CD8-positive, alpha-beta memory T cell (primary cell): ENCODE results near the gene ITGA1. TPM values are rescaled to one million over a fixed set of nuclear protein-coding genes. Genes with fewer than 3 reads are reported as not detected.
"Not testable (repeated sequence)": the region's sequence is repeated elsewhere in the genome, so short reads cannot be mapped to it uniquely, and the experiment has no call there.

Experiments used
- CTCF ChIA-PET: fragments of 350-600 bp; sonication (Branson Sonifier 250); formaldehyde crosslinking; loops from one replicate; lab custom pipeline; 2021; ENCODE audit warnings: antibody characterized with exemption; lab: Charles Lee
- POLR2A ChIA-PET: fragments of 350-600 bp; sonication (Branson Sonifier 250); formaldehyde crosslinking; loops from one replicate; lab custom pipeline; 2021; ENCODE audit warnings: antibody characterized with exemption; lab: Charles Lee
- DNase-seq, 5 donors: peaks; one replicate each; pipeline versions ENCODE4 v3.0.0 to v3.0.0-alpha.2; 2020 to 2022; ENCODE audit warnings: mixed read lengths in 1 of 5
- H3K27ac ChIP-seq: one replicate; pipeline ENCODE4 v1.7.0; 2013; ENCODE audit warnings: low read depth, mild to moderate bottlenecking, low read length, moderate library complexity
- H3K27me3 ChIP-seq: 2 replicates; pipeline ENCODE4 v1.7.0; 2013; ENCODE audit warnings: low read length, mild to moderate bottlenecking; ENCODE audit not compliant: insufficient read depth, poor library complexity, severe bottlenecking
- H3K36me3 ChIP-seq: 2 replicates; pipeline ENCODE4 v1.7.0; 2013; ENCODE audit warnings: mild to moderate bottlenecking, low read length, moderate library complexity; ENCODE audit not compliant: insufficient read depth
- H3K4me1 ChIP-seq: 2 replicates; pipeline ENCODE4 v1.7.0; 2013; ENCODE audit warnings: mild to moderate bottlenecking, low read length, moderate library complexity; ENCODE audit not compliant: insufficient read depth
- H3K4me3 ChIP-seq: 2 replicates; pipeline ENCODE4 v1.7.0; 2013; ENCODE audit warnings: mild to moderate bottlenecking, low read length
- H3K9me3 ChIP-seq: 2 replicates; pipeline ENCODE4 v1.7.0; 2013; ENCODE audit warnings: mild to moderate bottlenecking, low read length
- H3K27ac Mint-ChIP-seq, 8 donors: one replicate each; pipeline ENCODE4 v1.8.0; 2020 to 2021; ENCODE audit warnings: mixed read lengths in 8 of 8, mild to moderate bottlenecking in 6 of 8, inconsistent platforms in 3 of 8, moderate library complexity in 3 of 8
- H3K27me3 Mint-ChIP-seq, 2 donors: one replicate each; pipeline ENCODE4 v1.8.0; 2020 to 2021; ENCODE audit warnings: mixed read lengths in 2 of 2, mild to moderate bottlenecking in 1 of 2, moderate library complexity in 1 of 2
- H3K36me3 Mint-ChIP-seq, 3 donors: one replicate each; pipeline ENCODE4 v1.8.0; 2020 to 2021; ENCODE audit warnings: mixed read lengths in 3 of 3, inconsistent platforms in 1 of 3, mild to moderate bottlenecking in 1 of 3
- H3K4me1 Mint-ChIP-seq, 3 donors: one replicate each; pipeline ENCODE4 v1.8.0; 2020 to 2021; ENCODE audit warnings: mixed read lengths in 3 of 3, inconsistent platforms in 1 of 3, mild to moderate bottlenecking in 1 of 3
- H3K4me3 Mint-ChIP-seq, 7 donors: one replicate each; pipeline ENCODE4 v1.8.0; 2020 to 2021; ENCODE audit warnings: mixed read lengths in 7 of 7, mild to moderate bottlenecking in 6 of 7, moderate library complexity in 4 of 7, inconsistent platforms in 2 of 7
- H3K9me3 Mint-ChIP-seq, 5 donors: one replicate each; pipeline ENCODE4 v1.8.0; 2020 to 2022; ENCODE audit warnings: mixed read lengths in 5 of 5, mild to moderate bottlenecking in 3 of 5, moderate library complexity in 2 of 5, inconsistent platforms in 1 of 5
- polyA plus RNA-seq: library from polyadenylated mRNA; unstranded; fragments of 300-500 nt; fragmentation: Illumina TruSeq; gene quantifications from one replicate; pipeline ENCODE4 v1.2.3, GENCODE V29; 2021
- total RNA-seq, 2 experiments: library from RNA; stranded (reverse); gene quantifications; one replicate each; pipeline ENCODE4 v1.2.3, GENCODE V29; 2021

ITGA1 gene
- total and polyA plus RNA-seq, 3 experiments from 2014 or later, result 16.5 to 26.3 (median 21.9) TPM

- DNase-seq, result no peak
- no peak overlapping the region for H3K27ac Mint-ChIP-seq
- Histone ChIP-seq H3K9me3 (no peaks in the 10 kb centered on the region), H3K36me3 (no peaks in the 10 kb centered on the region), H3K27ac (no peak overlapping the region), H3K4me1 (no peaks in the 10 kb centered on the region), H3K4me3 (no peak overlapping the region), H3K27me3 (no peaks in the 10 kb centered on the region)
- ChIA-PET POLR2A (no interaction called here), CTCF (no interaction called here)
- H3K4me3 Mint-ChIP-seq, result no peak overlapping the region
- no peaks in the 10 kb centered on the region for H3K27me3 Mint-ChIP-seq
- H3K36me3 Mint-ChIP-seq, result peaks cover 0 to 5% (median 3%) of the 10 kb centered on the region in 3 donors
- H3K4me1 Mint-ChIP-seq, result peaks cover 18 to 46% (median 31%) of the 10 kb centered on the region in 3 donors
- no peaks in the 10 kb centered on the region for H3K9me3 Mint-ChIP-seq
These were observed 57.2 kb downstream of the ITGA1 start for GRCh38 chr5:52844885-52845284.

DNA sequence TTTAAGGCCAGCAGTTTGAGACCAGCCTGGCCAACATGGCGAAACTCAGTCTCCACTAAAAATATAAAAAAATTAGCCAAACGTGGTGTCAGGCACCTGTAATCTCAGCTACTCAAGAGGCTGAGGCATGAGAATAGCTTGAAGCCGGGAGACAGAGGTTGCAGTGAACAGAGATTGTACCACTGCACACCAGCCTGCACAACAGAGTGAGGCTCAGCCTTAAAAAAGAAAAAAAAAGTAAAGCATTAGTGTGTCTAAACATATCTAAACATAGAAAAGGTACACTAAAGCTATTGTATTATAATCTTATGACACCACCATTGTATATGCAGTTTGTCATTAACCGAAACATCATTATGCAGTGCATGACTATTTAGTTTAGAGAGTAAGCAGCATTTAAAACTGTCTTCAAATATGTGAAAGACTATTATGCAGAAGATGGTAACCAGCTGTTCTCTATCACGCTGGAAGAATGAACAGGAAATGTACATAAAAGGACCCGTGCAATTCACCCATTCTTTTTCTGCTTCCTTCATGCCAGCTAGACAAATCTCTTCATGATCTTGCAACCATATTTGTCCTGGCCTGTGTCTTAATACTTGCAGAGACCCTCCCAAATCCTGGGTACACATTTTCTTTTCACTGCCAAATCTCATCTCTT, 58.6 kb downstream of the ITGA1 start:
- Histone ChIP-seq H3K27me3 (no peaks in the 10 kb centered on the region), H3K36me3 (no peaks in the 10 kb centered on the region), H3K4me3 (no peak overlapping the region), H3K9me3 (no peaks in the 10 kb centered on the region), H3K27ac (no peak overlapping the region), H3K4me1 (no peaks in the 10 kb centered on the region)
- Mint-ChIP-seq H3K4me3 (no peak overlapping the region), H3K27ac (peak overlapping the region in 1 of 8 donors; percentile 16), H3K36me3 (peaks cover 2 to 8% (median 3%) of the 10 kb centered on the region in 3 donors), H3K9me3 (no peaks in the 10 kb centered on the region), H3K27me3 (no peaks in the 10 kb centered on the region), H3K4me1 (peaks cover 18 to 37% (median 31%) of the 10 kb centered on the region in 3 donors)
- DNase-seq, result no peak
- CTCF ChIA-PET, result interaction anchor here (1.0 kb wide), 1 partner anchor 153 kb away, joined by 4 read pairs; no protein-coding TSS in a partner anchor
- POLR2A ChIA-PET, result no interaction called here

DNA sequence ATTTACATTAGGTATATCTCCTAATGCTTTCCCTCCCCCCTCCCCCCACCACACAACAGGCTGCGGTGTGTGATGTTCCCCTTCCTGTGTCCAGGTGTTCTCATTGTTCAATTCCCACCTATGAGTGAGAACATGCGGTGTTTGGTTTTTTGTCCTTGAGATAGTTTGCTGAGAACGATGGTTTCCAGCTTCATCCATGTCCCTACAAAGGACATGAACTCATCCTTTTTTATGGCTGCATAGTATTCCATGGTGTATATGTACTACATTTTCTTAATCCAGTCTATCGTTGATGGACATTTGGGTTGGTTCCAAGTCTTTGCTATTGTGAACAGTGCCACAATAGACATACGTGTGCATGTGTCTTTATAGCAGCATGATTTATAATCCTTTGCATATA, 61.0 kb downstream of the ITGA1 start:
- Mint-ChIP-seq H3K4me1 (peaks cover 18 to 39% (median 31%) of the 10 kb centered on the region in 3 donors), H3K36me3 (peaks cover 3 to 11% (median 4%) of the 10 kb centered on the region in 3 donors)
- H3K27ac ChIP-seq, H3K27me3 ChIP-seq, H3K27ac Mint-ChIP-seq, DNase-seq, POLR2A ChIA-PET, CTCF ChIA-PET, H3K4me3 ChIP-seq, H3K9me3 Mint-ChIP-seq, H3K4me3 Mint-ChIP-seq, H3K27me3 Mint-ChIP-seq, H3K9me3 ChIP-seq, H3K36me3 ChIP-seq, H3K4me1 ChIP-seq: not testable (repeated sequence)

- no peak overlapping the region for H3K4me3 Mint-ChIP-seq
- ChIA-PET CTCF (interaction anchor here (1.7 kb wide), 1 partner anchor 10 kb away, joined by 3 read pairs; no protein-coding TSS in a partner anchor), POLR2A (interaction anchor here (0.7 kb wide), 2 partner anchors 16 to 17 kb away, joined by 3 read pairs; no protein-coding TSS in a partner anchor)
- no peak for DNase-seq
- peaks cover 14 to 31% (median 24%) of the 10 kb centered on the region in 3 donors for H3K4me1 Mint-ChIP-seq
- Histone ChIP-seq H3K27me3 (no peaks in the 10 kb centered on the region), H3K36me3 (no peaks in the 10 kb centered on the region), H3K4me1 (no peaks in the 10 kb centered on the region), H3K4me3 (no peak overlapping the region), H3K27ac (no peak overlapping the region), H3K9me3 (no peaks in the 10 kb centered on the region)
- H3K27me3 Mint-ChIP-seq, result no peaks in the 10 kb centered on the region
- peaks cover 3 to 11% (median 7%) of the 10 kb centered on the region in 3 donors for H3K36me3 Mint-ChIP-seq
- no peaks in the 10 kb centered on the region for H3K9me3 Mint-ChIP-seq
- no peak overlapping the region for H3K27ac Mint-ChIP-seq
These were observed 61.8 kb downstream of the ITGA1 start for GRCh38 chr5:52849544-52849943.

DNA sequence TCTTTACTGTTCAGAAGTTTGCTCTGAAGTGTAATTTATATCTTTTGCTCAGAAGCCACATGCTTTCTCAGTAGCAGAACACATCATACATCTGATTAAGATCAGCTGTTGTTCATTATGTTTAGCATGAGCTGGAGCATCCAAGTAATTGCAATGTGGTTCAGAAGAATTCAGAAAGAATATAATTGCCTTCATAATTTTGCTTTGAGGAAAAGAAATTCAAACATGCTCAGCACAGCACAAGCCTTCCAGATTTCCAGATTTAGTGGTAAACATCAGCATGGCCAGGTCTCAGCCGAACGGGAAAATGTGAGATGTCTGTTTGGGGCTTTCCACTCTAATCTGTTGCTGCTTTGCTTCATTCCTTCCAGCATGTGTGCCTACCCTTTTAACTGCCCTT, 65.9 kb downstream of the ITGA1 start:
- Mint-ChIP-seq H3K27ac (no peak overlapping the region), H3K4me1 (peaks cover 0 to 8% (median 0%) of the 10 kb centered on the region in 3 donors), H3K36me3 (peaks cover 3 to 11% (median 7%) of the 10 kb centered on the region in 3 donors), H3K9me3 (no peaks in the 10 kb centered on the region), H3K4me3 (no peak overlapping the region), H3K27me3 (no peaks in the 10 kb centered on the region)
- ChIA-PET CTCF (no interaction called here), POLR2A (no interaction called here)
- Histone ChIP-seq H3K4me3 (no peak overlapping the region), H3K4me1 (no peaks in the 10 kb centered on the region), H3K36me3 (no peaks in the 10 kb centered on the region), H3K27me3 (no peaks in the 10 kb centered on the region), H3K27ac (no peak overlapping the region), H3K9me3 (no peaks in the 10 kb centered on the region)
- DNase-seq, result no peak

DNA sequence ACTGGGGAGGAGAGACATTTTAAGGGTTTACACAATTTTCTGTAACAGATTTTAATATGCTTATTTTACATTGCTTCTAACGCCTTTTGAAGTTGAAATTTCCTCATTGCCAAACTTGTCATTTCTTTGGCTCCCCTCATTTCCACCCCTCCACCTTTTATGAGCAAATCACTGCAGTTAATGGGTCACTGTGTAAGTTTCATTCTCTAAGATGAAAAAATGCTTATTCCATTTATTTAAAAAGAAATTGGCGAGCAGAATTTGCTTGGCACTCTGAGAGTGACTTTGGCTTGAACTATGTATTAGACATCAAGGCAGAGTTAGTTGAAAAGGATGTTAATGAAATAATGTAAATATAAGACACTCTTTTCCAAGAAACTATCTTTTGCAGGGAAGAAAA, 66.6 kb downstream of the ITGA1 start:
- no peaks in the 10 kb centered on the region for H3K27me3 ChIP-seq
- ChIA-PET CTCF (no interaction called here), POLR2A (no interaction called here)
- H3K4me3 ChIP-seq, result no peak overlapping the region
- H3K36me3 ChIP-seq, result no peaks in the 10 kb centered on the region
- H3K4me1 Mint-ChIP-seq, result peaks cover 0 to 8% (median 0%) of the 10 kb centered on the region in 3 donors
- H3K9me3 ChIP-seq, result no peaks in the 10 kb centered on the region
- H3K36me3 Mint-ChIP-seq, result peaks cover 0 to 8% (median 7%) of the 10 kb centered on the region in 3 donors
- no peak overlapping the region for H3K27ac Mint-ChIP-seq
- H3K9me3 Mint-ChIP-seq, result no peaks in the 10 kb centered on the region
- no peak overlapping the region for H3K27ac ChIP-seq
- H3K4me3 Mint-ChIP-seq, result no peak overlapping the region
- no peaks in the 10 kb centered on the region for H3K4me1 ChIP-seq
- H3K27me3 Mint-ChIP-seq, result no peaks in the 10 kb centered on the region
- DNase-seq, result no peak

DNA sequence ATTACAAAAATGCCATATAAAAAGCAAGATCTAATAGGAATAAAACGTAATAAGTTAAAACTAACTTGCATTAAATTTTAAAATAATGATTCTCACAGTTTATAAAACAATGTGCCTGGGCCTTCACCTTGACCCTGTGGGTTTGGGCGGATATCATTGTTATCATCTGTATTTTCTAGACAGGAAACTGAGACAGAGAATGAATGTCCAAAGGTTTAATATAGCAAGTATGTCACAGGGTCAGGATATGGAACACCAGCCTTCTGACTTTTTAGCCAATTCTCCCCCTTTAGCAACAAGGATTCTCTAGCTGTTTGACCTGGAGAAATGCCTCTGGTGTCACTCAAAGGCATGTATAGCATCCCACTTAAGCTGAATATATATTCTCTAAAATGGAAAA, 67.2 kb downstream of the ITGA1 start:
- Histone ChIP-seq H3K36me3 (no peaks in the 10 kb centered on the region), H3K4me3 (no peak overlapping the region), H3K27me3 (no peaks in the 10 kb centered on the region), H3K27ac (no peak overlapping the region), H3K4me1 (no peaks in the 10 kb centered on the region), H3K9me3 (no peaks in the 10 kb centered on the region)
- no peak overlapping the region for H3K27ac Mint-ChIP-seq
- H3K27me3 Mint-ChIP-seq, result no peaks in the 10 kb centered on the region
- DNase-seq, result no peak
- no peaks in the 10 kb centered on the region for H3K9me3 Mint-ChIP-seq
- ChIA-PET CTCF (no interaction called here), POLR2A (no interaction called here)
- H3K36me3 Mint-ChIP-seq, result peaks cover 0 to 7% (median 6%) of the 10 kb centered on the region in 3 donors
- H3K4me1 Mint-ChIP-seq, result peaks cover 0 to 8% (median 0%) of the 10 kb centered on the region in 3 donors
- H3K4me3 Mint-ChIP-seq, result no peak overlapping the region

DNA sequence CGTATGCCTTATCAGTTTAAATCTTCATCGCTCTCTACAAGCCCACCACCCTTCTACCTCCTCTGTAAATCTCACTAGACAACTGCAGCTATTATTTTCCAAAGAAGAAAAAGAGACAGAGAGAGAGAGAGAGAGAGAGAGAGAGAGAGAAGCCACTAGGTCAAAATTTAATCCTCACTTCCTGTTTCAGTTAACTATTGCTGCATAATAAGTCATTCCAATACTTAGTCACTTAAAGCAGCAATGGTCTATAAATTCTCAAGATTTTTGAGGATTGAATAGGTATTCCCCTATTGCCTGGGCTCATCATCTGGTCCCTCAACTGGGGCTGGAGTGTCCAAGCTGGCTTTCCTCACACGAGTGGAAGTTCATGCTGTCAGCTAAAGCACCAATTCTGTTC, 68.8 kb downstream of the ITGA1 start:
- Mint-ChIP-seq H3K4me3 (no peak overlapping the region), H3K27ac (no peak overlapping the region), H3K36me3 (peaks cover 0 to 2% (median under 1%) of the 10 kb centered on the region in 3 donors), H3K9me3 (no peaks in the 10 kb centered on the region), H3K4me1 (peaks cover 0 to 8% (median 0%) of the 10 kb centered on the region in 3 donors), H3K27me3 (no peaks in the 10 kb centered on the region)
- H3K36me3 ChIP-seq, result no peaks in the 10 kb centered on the region
- no peak overlapping the region for H3K4me3 ChIP-seq
- no peaks in the 10 kb centered on the region for H3K9me3 ChIP-seq
- DNase-seq, result no peak
- H3K27me3 ChIP-seq, result no peaks in the 10 kb centered on the region
- CTCF ChIA-PET, result interaction anchor here (1.4 kb wide), 1 partner anchor 59 kb away, joined by 3 read pairs; no protein-coding TSS in a partner anchor
- H3K27ac ChIP-seq, result no peak overlapping the region
- POLR2A ChIA-PET, result no interaction called here
- H3K4me1 ChIP-seq, result no peaks in the 10 kb centered on the region
